SH-SY5Y (cell line): ENCODE measurements around the gene DDX43.

Experiments used
- GATA2 ChIP-seq: IDR thresholded peaks from 2 replicates; pipeline ENCODE4 v1.6.1; 2011; ENCODE audit warnings: mild to moderate bottlenecking, low read depth, low read length
- GATA3 ChIP-seq: IDR thresholded peaks from 2 replicates; pipeline ENCODE4 v1.6.1; 2011; ENCODE audit warnings: low read depth, mild to moderate bottlenecking, low read length, moderate library complexity

GRCh38 chr6:73418081-73418741 lies 23.6 kb downstream of the DDX43 start:
- TF ChIP-seq GATA2 (no peak), GATA3 (no peak)
